HEK293T (cell line): Measurements from ENCODE around the gene UVRAG.

Source experiments
- ARNT ChIP-seq: fragments of 450-650 bp; IDR thresholded peaks from 2 replicates; pipeline ENCODE4 v1.6.1; 2017; ENCODE audit warnings: mild to moderate bottlenecking
- BHLHE40 ChIP-seq: fragments of 450-650 bp; IDR thresholded peaks from 2 replicates; pipeline ENCODE4 v1.6.1; 2016; ENCODE audit warnings: mild to moderate bottlenecking, moderate library complexity, borderline replicate concordance
- ELF4 ChIP-seq: fragments of 450-650 bp; IDR thresholded peaks from 2 replicates; pipeline ENCODE4 v1.6.1; 2017; ENCODE audit warnings: antibody characterized with exemption
- FOXA1 ChIP-seq: fragments of 450-650 bp; IDR thresholded peaks from 2 replicates; pipeline ENCODE4 v1.6.1; 2016; ENCODE audit warnings: mild to moderate bottlenecking
- FOXK2 ChIP-seq: fragments of 450-650 bp; IDR thresholded peaks from 2 replicates; pipeline ENCODE4 v1.6.1; 2016; ENCODE audit warnings: mild to moderate bottlenecking
- FOXM1 ChIP-seq: fragments of 450-650 bp; IDR thresholded peaks from 2 replicates; pipeline ENCODE4 v1.6.1; 2017; ENCODE audit warnings: mild to moderate bottlenecking, borderline replicate concordance
- HDGF ChIP-seq: fragments of 450-650 bp; IDR thresholded peaks from 2 replicates; pipeline ENCODE4 v1.6.1; 2017; ENCODE audit warnings: antibody characterized with exemption, borderline replicate concordance
- L3MBTL2 ChIP-seq: fragments of 450-650 bp; conservative IDR thresholded peaks from 2 replicates; pipeline ENCODE4 v1.6.1; 2016; ENCODE audit warnings: mild to moderate bottlenecking
- LEF1 ChIP-seq: fragments of 450-650 bp; IDR thresholded peaks from 2 replicates; pipeline ENCODE4 v1.6.1; 2017; ENCODE audit warnings: mild to moderate bottlenecking, borderline replicate concordance
- NFRKB ChIP-seq: fragments of 450-650 bp; IDR thresholded peaks from 2 replicates; pipeline ENCODE4 v1.6.1; 2016; ENCODE audit warnings: mild to moderate bottlenecking, moderate library complexity
- SP1 ChIP-seq: fragments of 450-650 bp; IDR thresholded peaks from 2 replicates; pipeline ENCODE4 v1.6.1; 2017
- SUZ12 ChIP-seq: fragments of 450-650 bp; IDR thresholded peaks from 2 replicates; pipeline ENCODE4 v1.6.1; 2016; ENCODE audit warnings: mild to moderate bottlenecking
- TARDBP ChIP-seq: fragments of 450-650 bp; IDR thresholded peaks from 2 replicates; pipeline ENCODE4 v1.6.1; 2016

DNA sequence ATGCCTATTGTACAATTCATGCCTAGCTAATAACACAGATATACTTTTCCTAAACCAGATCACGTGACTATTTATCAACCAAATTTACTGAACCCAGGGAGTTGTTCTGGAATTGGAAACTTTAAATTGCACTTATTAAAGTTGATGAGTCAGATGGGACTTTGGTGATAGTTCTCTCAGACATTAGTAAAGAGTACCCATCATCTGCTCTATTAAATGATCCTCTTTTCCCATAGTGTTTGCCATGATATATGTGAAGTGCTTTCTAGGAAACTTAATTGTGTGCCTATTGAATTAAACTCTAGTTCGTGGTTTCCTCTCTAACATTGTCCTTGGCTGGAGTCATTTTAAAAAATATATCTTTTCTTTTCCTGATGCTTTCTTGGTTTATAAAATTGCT is 99.0 kb downstream of the UVRAG start:
- no peak for TF ChIP-seq SUZ12
- no peak for TF ChIP-seq FOXM1
- no peak for TF ChIP-seq FOXK2
- TF ChIP-seq NFRKB = no peak
- no peak for TF ChIP-seq L3MBTL2
- no peak for TF ChIP-seq SP1
- no peak for TF ChIP-seq TARDBP
- TF ChIP-seq ELF4 = no peak
- TF ChIP-seq ARNT = no peak
- no peak for TF ChIP-seq FOXA1
- TF ChIP-seq HDGF = no peak
- TF ChIP-seq LEF1 = no peak
- TF ChIP-seq BHLHE40 = no peak
